ENCODE results near the gene ZNF573. TPM values are rescaled to one million over a fixed set of nuclear protein-coding genes. Genes with fewer than 3 reads are reported as not detected.

Gene ZNF573
- total and polyA plus RNA-seq, 2 of the 13 experiments (the other 11 are each of a cell fraction or from before 2014, with no cell fraction given), result 3.1 to 9.3 TPM

GRCh38 chr19:37691881-37692504 is 87.4 kb downstream of the ZNF573 start (continued):
- TF ChIP-seq ZBTB20 (CRISPR knock-in tag; IDR thresholded peaks at IDR 0.05; ENCODE audit: borderline replicate concordance, low read depth) (no peak), ZNF709 (CRISPR knock-in tag; IDR thresholded peaks at IDR 0.05) (peak; percentile 70; the same call in 1 of the 2 replicates), JUND (CRISPR knock-in tag; IDR thresholded peaks at IDR 0.05) (no peak), ZNF724P (CRISPR knock-in tag; IDR thresholded peaks at IDR 0.05; ENCODE audit: borderline replicate concordance) (no peak), RNF2 (conservative IDR thresholded peaks at IDR 0.05; ENCODE audit: low read depth) (peak; percentile 51; the same call in 1 of the 2 replicates), NRL (CRISPR knock-in tag; IDR thresholded peaks at IDR 0.05; ENCODE audit: borderline replicate concordance) (peak; percentile 58; the same call in 1 of the 2 replicates), MLX (CRISPR knock-in tag; IDR thresholded peaks at IDR 0.05) (no peak), ZNF431 (CRISPR knock-in tag; IDR thresholded peaks at IDR 0.05; ENCODE audit: borderline replicate concordance, low read depth) (peak; percentile 39; the same call in 1 of the 2 replicates), TRIM22 (IDR thresholded peaks at IDR 0.05) (no peak), HNRNPUL1 (IDR thresholded peaks at IDR 0.05; ENCODE audit: low read depth, low read length) (no peak), EEA1 (CRISPR knock-in tag; IDR thresholded peaks at IDR 0.05; ENCODE audit: borderline replicate concordance) (no peak), DNMT3B (CRISPR knock-in tag; conservative IDR thresholded peaks at IDR 0.05) (0 out of 2 replicates have a peak, but pooled peaks have one; percentile 56), ZNF34 (CRISPR knock-in tag; IDR thresholded peaks at IDR 0.05; ENCODE audit: borderline replicate concordance) (no peak), HOXA5 (CRISPR knock-in tag; IDR thresholded peaks at IDR 0.05) (no peak; the same call in 1 of the 2 replicates), ZNF547 (CRISPR knock-in tag; IDR thresholded peaks at IDR 0.05) (0 out of 2 replicates have a peak, but pooled peaks have one; percentile 27), ZIK1 (CRISPR knock-in tag; IDR thresholded peaks at IDR 0.05; ENCODE audit: borderline replicate concordance, low read depth) (0 out of 2 replicates have a peak, but pooled peaks have one; percentile 54), HOXA9 (CRISPR knock-in tag; IDR thresholded peaks at IDR 0.05; ENCODE audit: borderline replicate concordance) (no peak), ZNF574 (CRISPR knock-in tag; IDR thresholded peaks at IDR 0.05) (peak; percentile 88), FIP1L1 (IDR thresholded peaks at IDR 0.05; ENCODE audit: borderline replicate concordance, insufficient read depth, low read depth, low read length) (no peak), XRCC5 (optimal IDR thresholded peaks at IDR 0.05; ENCODE audit: low read length) (no peak), ATF7 (IDR thresholded peaks at IDR 0.05) (no peak), ATF7 (CRISPR knock-in tag; IDR thresholded peaks at IDR 0.05) (no peak), WIZ (CRISPR knock-in tag; IDR thresholded peaks at IDR 0.05) (no peak; the same call in 1 of the 2 replicates), GLI4 (CRISPR knock-in tag; IDR thresholded peaks at IDR 0.05; ENCODE audit: borderline replicate concordance) (no peak; the same call in 1 of the 2 replicates), RFX3 (CRISPR knock-in tag; IDR thresholded peaks at IDR 0.05) (no peak), ZNF20 (CRISPR knock-in tag; IDR thresholded peaks at IDR 0.05) (no peak), TBP (CRISPR knock-in tag; IDR thresholded peaks at IDR 0.05) (no peak)

Data from HepG2 (cell line).